Choroid plexus epithelial cell (primary cell): ENCODE measurements around the gene ISY1.

Experiments used
- DNase-seq: peaks from one replicate; pipeline ENCODE4 v3.0.0-alpha.2; 2010; ENCODE audit warnings: low read depth
- H3K4me3 ChIP-seq: 2 replicates; pipeline ENCODE4 v1.5.1; 2011; ENCODE audit warnings: low read depth, mild to moderate bottlenecking, control low read depth, low read length, moderate library complexity
- TF ChIP-seq, protein P1 (sequence below): conservative IDR thresholded peaks from 2 replicates; pipeline ENCODE4 v1.5.1; 2011; ENCODE audit warnings: low read depth, mild to moderate bottlenecking, control low read depth, inconsistent platforms, low read length, moderate library complexity

ISY1 gene

DNA sequence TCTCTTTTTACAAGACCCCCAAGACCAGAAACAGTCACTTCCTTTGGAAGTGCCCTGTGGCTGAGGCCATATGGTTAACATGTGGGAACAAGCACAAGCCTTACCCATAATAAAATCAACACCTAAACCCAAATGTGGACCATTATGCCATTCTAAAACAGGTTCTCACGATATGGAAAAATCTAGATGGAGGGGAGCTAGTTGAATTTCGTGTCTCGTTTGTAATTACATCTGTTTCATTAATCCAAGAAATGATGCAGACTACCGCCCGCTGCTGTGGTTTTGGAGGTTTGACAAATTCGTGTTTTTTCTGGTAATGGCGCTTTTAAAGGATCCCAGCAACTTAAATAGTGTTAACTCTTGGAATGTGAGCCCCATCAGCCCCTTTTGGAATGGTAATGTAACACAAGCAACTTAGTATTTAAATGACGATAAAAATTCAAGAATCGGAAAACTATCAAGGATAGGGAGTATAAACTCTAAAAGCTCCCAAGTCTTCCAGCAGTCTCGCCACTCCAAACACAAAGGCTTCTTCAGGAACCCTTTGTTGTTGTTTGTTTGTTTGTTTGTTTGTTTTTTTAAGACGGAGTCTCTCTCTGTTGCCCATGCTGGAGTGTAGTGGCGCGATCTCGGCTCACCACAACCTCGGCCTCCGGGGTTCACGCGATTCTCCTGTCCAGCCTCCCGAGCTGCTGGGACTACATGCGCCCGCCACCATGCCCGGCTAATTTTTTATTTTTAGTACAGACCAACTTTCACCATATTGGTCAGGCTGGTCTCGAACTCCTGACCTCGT is 21.7 kb upstream of the ISY1 start:
- peak; percentile 46 for DNase-seq
- peak overlapping the region; percentile 100 for H3K4me3 ChIP-seq
- TF ChIP-seq, protein P1, sequence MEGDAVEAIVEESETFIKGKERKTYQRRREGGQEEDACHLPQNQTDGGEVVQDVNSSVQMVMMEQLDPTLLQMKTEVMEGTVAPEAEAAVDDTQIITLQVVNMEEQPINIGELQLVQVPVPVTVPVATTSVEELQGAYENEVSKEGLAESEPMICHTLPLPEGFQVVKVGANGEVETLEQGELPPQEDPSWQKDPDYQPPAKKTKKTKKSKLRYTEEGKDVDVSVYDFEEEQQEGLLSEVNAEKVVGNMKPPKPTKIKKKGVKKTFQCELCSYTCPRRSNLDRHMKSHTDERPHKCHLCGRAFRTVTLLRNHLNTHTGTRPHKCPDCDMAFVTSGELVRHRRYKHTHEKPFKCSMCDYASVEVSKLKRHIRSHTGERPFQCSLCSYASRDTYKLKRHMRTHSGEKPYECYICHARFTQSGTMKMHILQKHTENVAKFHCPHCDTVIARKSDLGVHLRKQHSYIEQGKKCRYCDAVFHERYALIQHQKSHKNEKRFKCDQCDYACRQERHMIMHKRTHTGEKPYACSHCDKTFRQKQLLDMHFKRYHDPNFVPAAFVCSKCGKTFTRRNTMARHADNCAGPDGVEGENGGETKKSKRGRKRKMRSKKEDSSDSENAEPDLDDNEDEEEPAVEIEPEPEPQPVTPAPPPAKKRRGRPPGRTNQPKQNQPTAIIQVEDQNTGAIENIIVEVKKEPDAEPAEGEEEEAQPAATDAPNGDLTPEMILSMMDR, result no peak

DNA sequence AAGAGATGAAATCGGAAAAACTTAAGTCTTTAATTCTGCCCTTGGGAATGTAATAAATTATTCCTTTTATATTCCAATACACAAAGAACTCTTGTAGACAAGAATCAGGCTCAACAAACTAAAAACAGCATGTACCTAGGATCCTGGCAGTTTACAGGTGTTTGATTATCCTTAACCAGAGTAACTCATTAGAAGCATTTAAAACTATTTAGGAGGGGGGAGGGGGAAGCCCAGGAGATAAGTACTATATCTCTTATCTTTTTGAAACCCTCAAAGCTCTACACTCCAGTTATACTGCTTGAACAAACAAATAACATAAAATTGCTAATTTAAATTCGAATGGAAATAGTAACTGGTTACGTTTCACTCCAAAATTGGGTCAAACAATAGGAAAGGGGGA is 21.0 kb upstream of the ISY1 start:
- H3K4me3 ChIP-seq, result peak overlapping the region; percentile 100

DNA sequence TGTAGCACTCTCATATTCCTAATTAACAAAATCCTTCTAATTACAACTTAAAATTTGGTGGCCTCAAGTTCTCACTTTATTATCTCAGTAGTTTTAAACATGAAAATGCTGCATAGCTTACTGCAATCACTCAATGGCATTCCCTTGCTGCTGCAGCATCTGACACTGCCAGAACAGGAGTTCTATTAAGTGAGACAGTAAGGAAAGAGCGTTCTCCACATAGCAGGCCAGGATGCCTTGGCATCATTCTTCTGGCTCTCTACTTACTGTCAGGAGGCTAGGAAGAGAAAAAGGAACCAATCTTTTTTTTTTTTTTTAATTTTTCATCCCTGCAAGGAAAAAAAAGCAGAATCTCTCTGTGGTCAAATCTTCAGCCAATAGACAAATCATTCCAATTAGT is 19.6 kb upstream of the ISY1 start:
- no peak for DNase-seq
- H3K4me3 ChIP-seq, result no peak overlapping the region
- TF ChIP-seq, protein P1, result no peak

More for the DNA sequence above, 21.0 kb upstream of the ISY1 start:
- TF ChIP-seq, protein P1, result no peak
- DNase-seq, result no peak

GRCh38 chr3:129176051-129176450 is 15.2 kb upstream of the ISY1 start:
- H3K4me3 ChIP-seq, result no peak overlapping the region
- DNase-seq, result no peak
- TF ChIP-seq, protein P1, result no peak

- TF ChIP-seq, protein P1, result no peak
- no peak for DNase-seq
- H3K4me3 ChIP-seq, result no peak overlapping the region
These were observed 12.9 kb upstream of the ISY1 start for GRCh38 chr3:129173725-129174124.

DNA sequence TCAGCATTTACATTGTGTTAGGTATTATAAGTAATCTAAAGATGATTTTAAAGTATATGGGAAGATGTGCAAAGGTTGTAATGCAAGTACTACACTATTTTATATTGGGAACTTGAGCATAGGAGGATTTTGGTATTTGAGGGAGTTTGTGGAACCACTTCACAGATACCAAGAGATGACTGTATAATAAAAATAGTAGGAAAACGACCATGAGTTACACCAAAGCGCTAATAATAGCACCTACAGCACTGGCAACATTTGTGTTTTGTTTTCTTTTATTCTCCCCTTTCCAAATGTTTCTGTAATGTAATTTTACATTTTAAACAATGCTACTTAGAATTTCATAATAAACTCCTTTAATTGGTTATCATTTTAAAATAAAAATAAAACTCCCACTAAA is 12.3 kb upstream of the ISY1 start:
- no peak overlapping the region for H3K4me3 ChIP-seq
- TF ChIP-seq, protein P1, result no peak
- no peak for DNase-seq
